Neural progenitor cell (in vitro differentiated cells): ENCODE data around the gene C2orf49. TPM values are rescaled to one million over a fixed set of nuclear protein-coding genes. Genes with fewer than 3 reads are reported as not detected.

Experiments used
- DNase-seq: peaks from one replicate; pipeline ENCODE4 v3.0.0-alpha.2; 2016; ENCODE audit warnings: low spot score
- H2AFZ ChIP-seq: fragments of 200-600 bp; sonication (generic); replicated peaks from 2 replicates; pipeline ENCODE4 v1.6.1; 2016; ENCODE audit warnings: antibody characterized with exemption
- H3F3A ChIP-seq: fragments of 200-600 bp; sonication (generic); 2 replicates; pipeline ENCODE4 v1.6.1; 2016; ENCODE audit warnings: antibody characterized with exemption, low read depth
- H3K27ac ChIP-seq: fragments of 200-600 bp; sonication (generic); 2 replicates; pipeline ENCODE4 v1.5.1; 2016; ENCODE audit warnings: mild to moderate bottlenecking
- H3K27me3 ChIP-seq: fragments of 200-600 bp; sonication (generic); 2 replicates; pipeline ENCODE4 v1.6.1; 2016; ENCODE audit warnings: mild to moderate bottlenecking, moderate library complexity
- H3K36me3 ChIP-seq: fragments of 200-600 bp; sonication (generic); 2 replicates; pipeline ENCODE4 v1.5.1; 2016
- H3K4me1 ChIP-seq: fragments of 200-600 bp; sonication (generic); 2 replicates; pipeline ENCODE4 v1.6.1; 2016; ENCODE audit warnings: mixed run types
- H3K4me2 ChIP-seq: fragments of 200-600 bp; sonication (generic); 2 replicates; pipeline ENCODE4 v1.6.1; 2016
- H3K4me3 ChIP-seq: fragments of 200-600 bp; sonication (generic); 2 replicates; pipeline ENCODE4 v1.5.1; 2016
- H3K79me2 ChIP-seq: fragments of 200-600 bp; sonication (generic); 2 replicates; pipeline ENCODE4 v1.6.1; 2016; ENCODE audit warnings: low read depth
- H3K9ac ChIP-seq: fragments of 200-600 bp; sonication (generic); 2 replicates; pipeline ENCODE4 v1.6.1; 2016
- H3K9me3 ChIP-seq: fragments of 200-600 bp; sonication (generic); 2 replicates; pipeline ENCODE4 v1.5.1; 2016; ENCODE audit warnings: low read depth
- H4K20me1 ChIP-seq: fragments of 200-600 bp; sonication (generic); 2 replicates; pipeline ENCODE4 v1.6.1; 2016; ENCODE audit warnings: low read depth
- H3K27ac Mint-ChIP-seq: 3 replicates; pipeline ENCODE4 v1.8.0; 2021; ENCODE audit warnings: mixed read lengths
- H3K27me3 Mint-ChIP-seq: 2 replicates; pipeline ENCODE4 v1.8.0; 2022; ENCODE audit warnings: low read depth, mild to moderate bottlenecking, inconsistent platforms, moderate library complexity, mixed read lengths; ENCODE audit not compliant: insufficient read depth
- H3K36me3 Mint-ChIP-seq: 3 replicates; pipeline ENCODE4 v1.8.0; 2021; ENCODE audit warnings: mixed read lengths
- H3K4me1 Mint-ChIP-seq: 3 replicates; pipeline ENCODE4 v1.8.0; 2021; ENCODE audit warnings: mixed read lengths
- H3K4me3 Mint-ChIP-seq: 3 replicates; pipeline ENCODE4 v1.8.0; 2021; ENCODE audit warnings: mild to moderate bottlenecking, moderate library complexity, mixed read lengths
- H3K9me3 Mint-ChIP-seq: 3 replicates; pipeline ENCODE4 v1.8.0; 2020; ENCODE audit warnings: mixed read lengths
- CTCF ChIP-seq: fragments of 200-600 bp; sonication (generic); IDR thresholded peaks from 2 replicates; pipeline ENCODE4 v1.5.1; 2017; ENCODE audit warnings: antibody characterized with exemption, mild to moderate bottlenecking
- EZH2 ChIP-seq: fragments of 200-600 bp; sonication (generic); IDR thresholded peaks from 2 replicates; pipeline ENCODE4 v1.6.1; 2017; ENCODE audit warnings: antibody characterized with exemption, mild to moderate bottlenecking, moderate library complexity
- EZH2phosphoT487 ChIP-seq: fragments of 200-600 bp; sonication (generic); IDR thresholded peaks from 2 replicates; pipeline ENCODE4 v1.6.1; 2017; ENCODE audit warnings: antibody characterized with exemption
- total RNA-seq: library from RNA; depleted of rRNA; stranded (reverse); fragments of >200 nt; gene quantifications from 2 replicates; pipeline ENCODE4 v1.2.3, GENCODE V29; 2015; ENCODE audit warnings: low replicate concordance

The C2orf49 gene
- total RNA-seq, 1 donor from 2014 or later, result 42.9 TPM

- no peaks in the 10 kb centered on the region for H3K36me3 ChIP-seq
- H3K9me3 Mint-ChIP-seq, result no peaks in the 10 kb centered on the region
- peak; percentile 85 for DNase-seq
- H3K4me1 Mint-ChIP-seq, result peaks cover 33% of the 10 kb centered on the region
- no peak for TF ChIP-seq EZH2phosphoT487
- TF ChIP-seq EZH2, result no peak
- no peak for TF ChIP-seq CTCF
- peaks cover 6% of the 10 kb centered on the region for H3K4me1 ChIP-seq
- no peak within 1 kb of the TSS for H3K27ac ChIP-seq
- H3K79me2 ChIP-seq, result peaks cover 52% of the 10 kb centered on the region
- H4K20me1 ChIP-seq, result peaks cover 5% of the 10 kb centered on the region
- peak within 1 kb of the TSS; percentile 76 for H2AFZ ChIP-seq
- peak within 1 kb of the TSS; percentile 89 for H3K4me3 Mint-ChIP-seq
- no peaks in the 10 kb centered on the region for H3K27me3 ChIP-seq
- peak within 1 kb of the TSS; percentile 74 for H3K9ac ChIP-seq
- peak within 1 kb of the TSS; percentile 93 for H3K27ac Mint-ChIP-seq
- peak within 1 kb of the TSS; percentile 90 for H3K4me2 ChIP-seq
- H3K27me3 Mint-ChIP-seq, result no peaks in the 10 kb centered on the region
- no peaks in the 10 kb centered on the region for H3K9me3 ChIP-seq
- peak within 1 kb of the TSS; percentile 71 for H3K4me3 ChIP-seq
- H3F3A ChIP-seq, result peaks cover 7% of the 10 kb centered on the region
- H3K36me3 Mint-ChIP-seq, result no peaks in the 10 kb centered on the region
Observed at GRCh38 chr2:105329561-105330495, 7.5 kb upstream of the C2orf49 start, which contains the start of gene TGFBRAP1. Gene TGFBRAP1 (minus strand): TSS chr2:105329735. CDS start chr2:105308301, 21,434 bp downstream.

GRCh38 chr2:105330681-105331375 is 6.5 kb upstream of the C2orf49 start:
- H2AFZ ChIP-seq, result no peak overlapping the region
- H3K27ac Mint-ChIP-seq, result no peak overlapping the region

GRCh38 chr2:105334211-105334610 is 3.1 kb upstream of the C2orf49 start:
- Histone ChIP-seq H3K4me1 (peaks cover 14% of the 10 kb centered on the region), H3K9ac (no peak overlapping the region), H4K20me1 (peaks cover 8% of the 10 kb centered on the region), H3K36me3 (no peaks in the 10 kb centered on the region), H3K4me3 (no peak overlapping the region), H3K4me2 (no peak overlapping the region), H3K79me2 (peaks cover 44% of the 10 kb centered on the region), H3K9me3 (no peaks in the 10 kb centered on the region), H3F3A (peaks cover 3% of the 10 kb centered on the region), H3K27me3 (no peaks in the 10 kb centered on the region), H3K27ac (no peak overlapping the region), H2AFZ (no peak overlapping the region)
- Mint-ChIP-seq H3K4me1 (peaks cover 23% of the 10 kb centered on the region), H3K27me3 (no peaks in the 10 kb centered on the region), H3K27ac (no peak overlapping the region), H3K36me3 (no peaks in the 10 kb centered on the region), H3K9me3 (no peaks in the 10 kb centered on the region), H3K4me3 (no peak overlapping the region)
- no peak for TF ChIP-seq EZH2phosphoT487
- TF ChIP-seq EZH2, result no peak
- no peak for TF ChIP-seq CTCF
- no peak for DNase-seq

More at GRCh38 chr2:105330681-105331375, 6.5 kb upstream of the C2orf49 start:
- Mint-ChIP-seq H3K27me3 (no peaks in the 10 kb centered on the region), H3K9me3 (no peaks in the 10 kb centered on the region), H3K4me3 (peak overlapping the region; percentile 86), H3K4me1 (peaks cover 23% of the 10 kb centered on the region), H3K36me3 (no peaks in the 10 kb centered on the region)
- Histone ChIP-seq H3K4me1 (no peaks in the 10 kb centered on the region), H3K9me3 (no peaks in the 10 kb centered on the region), H3K4me3 (no peak overlapping the region), H3K4me2 (no peak overlapping the region), H3K9ac (no peak overlapping the region), H3F3A (peaks cover 7% of the 10 kb centered on the region), H3K27me3 (no peaks in the 10 kb centered on the region), H4K20me1 (no peaks in the 10 kb centered on the region), H3K27ac (no peak overlapping the region), H3K79me2 (peaks cover 45% of the 10 kb centered on the region), H3K36me3 (no peaks in the 10 kb centered on the region)
- no peak for DNase-seq
- TF ChIP-seq CTCF (no peak), EZH2phosphoT487 (no peak), EZH2 (no peak)
